ENCODE results near the gene GPR183. TPM values are rescaled to one million over a fixed set of nuclear protein-coding genes. Genes with fewer than 3 reads are reported as not detected.

GPR183 gene
- total RNA-seq, 1 donor from 2014 or later = 4.7 TPM

- H3K4me3 ChIP-seq (ENCODE audit: low read length in 3 of 3) = no peak overlapping the region
- H3K4me1 ChIP-seq (ENCODE audit: control insufficient read depth in 3 of 3, insufficient read depth in 3 of 3, low read length in 3 of 3) = peaks cover 16 to 33% (median 28%) of the 10 kb centered on the region in 3 donors
- H3K9ac ChIP-seq (ENCODE audit: low read depth in 1 of 3, low read length in 3 of 3) = no peak overlapping the region
- no peaks in the 10 kb centered on the region for H3K27me3 ChIP-seq (ENCODE audit: control insufficient read depth in 3 of 3, insufficient read depth in 3 of 3, low read length in 3 of 3)
- H3K36me3 ChIP-seq (ENCODE audit: control insufficient read depth in 3 of 3, insufficient read depth in 3 of 3, low read length in 3 of 3) = no peaks in the 10 kb centered on the region
- no peaks in the 10 kb centered on the region for H3K9me3 ChIP-seq (ENCODE audit: control insufficient read depth in 3 of 3, low read length in 3 of 3)
- no peak overlapping the region for H3K27ac ChIP-seq (ENCODE audit: low read depth, low read length)
Measured at GRCh38 chr13:99266827-99267226, 40.4 kb downstream of the GPR183 start.

- Histone ChIP-seq H3K27ac (ENCODE audit: low read depth, low read length) (no peak overlapping the region), H3K9ac (ENCODE audit: low read depth in 1 of 3, low read length in 3 of 3) (no peak overlapping the region), H3K36me3 (ENCODE audit: control insufficient read depth in 3 of 3, insufficient read depth in 3 of 3, low read length in 3 of 3) (no peaks in the 10 kb centered on the region), H3K4me3 (ENCODE audit: low read length in 3 of 3) (no peak overlapping the region), H3K9me3 (ENCODE audit: control insufficient read depth in 3 of 3, low read length in 3 of 3) (no peaks in the 10 kb centered on the region), H3K27me3 (ENCODE audit: control insufficient read depth in 3 of 3, insufficient read depth in 3 of 3, low read length in 3 of 3) (no peaks in the 10 kb centered on the region), H3K4me1 (ENCODE audit: control insufficient read depth in 3 of 3, insufficient read depth in 3 of 3, low read length in 3 of 3) (peaks cover 17 to 33% (median 28%) of the 10 kb centered on the region in 3 donors)
Measured at GRCh38 chr13:99265821-99266426, 41.3 kb downstream of the GPR183 start.

- Histone ChIP-seq H3K4me3 (ENCODE audit: low read length in 3 of 3) (no peak overlapping the region), H3K27me3 (ENCODE audit: control insufficient read depth in 3 of 3, insufficient read depth in 3 of 3, low read length in 3 of 3) (no peaks in the 10 kb centered on the region), H3K9ac (ENCODE audit: low read depth in 1 of 3, low read length in 3 of 3) (peak overlapping the region in 1 of 3 donors; percentile 10), H3K9me3 (ENCODE audit: control insufficient read depth in 3 of 3, low read length in 3 of 3) (no peaks in the 10 kb centered on the region), H3K27ac (ENCODE audit: low read depth, low read length) (no peak overlapping the region), H3K4me1 (ENCODE audit: control insufficient read depth in 3 of 3, insufficient read depth in 3 of 3, low read length in 3 of 3) (peaks cover 17 to 34% (median 28%) of the 10 kb centered on the region in 3 donors), H3K36me3 (ENCODE audit: control insufficient read depth in 3 of 3, insufficient read depth in 3 of 3, low read length in 3 of 3) (no peaks in the 10 kb centered on the region)
Measured at GRCh38 chr13:99265162-99265800, 41.9 kb downstream of the GPR183 start.

GRCh38 chr13:99264051-99264450, 43.1 kb downstream of the GPR183 start:
- peaks cover 0 to 2% (median 2%) of the 10 kb centered on the region in 3 donors for H3K36me3 ChIP-seq (ENCODE audit: control insufficient read depth in 3 of 3, insufficient read depth in 3 of 3, low read length in 3 of 3)
- peak overlapping the region in 1 of 3 donors; percentile 1 for H3K9ac ChIP-seq (ENCODE audit: low read depth in 1 of 3, low read length in 3 of 3)
- peak overlapping the region; percentile 15 for H3K27ac ChIP-seq (ENCODE audit: low read depth, low read length)
- H3K4me1 ChIP-seq (ENCODE audit: control insufficient read depth in 3 of 3, insufficient read depth in 3 of 3, low read length in 3 of 3) = peaks cover 17 to 39% (median 30%) of the 10 kb centered on the region in 3 donors
- no peaks in the 10 kb centered on the region for H3K27me3 ChIP-seq (ENCODE audit: control insufficient read depth in 3 of 3, insufficient read depth in 3 of 3, low read length in 3 of 3)
- no peak overlapping the region for H3K4me3 ChIP-seq (ENCODE audit: low read length in 3 of 3)
- no peaks in the 10 kb centered on the region for H3K9me3 ChIP-seq (ENCODE audit: control insufficient read depth in 3 of 3, low read length in 3 of 3)

GRCh38 chr13:99263126-99263785, 43.9 kb downstream of the GPR183 start:
- Histone ChIP-seq H3K9ac (ENCODE audit: low read depth in 1 of 3, low read length in 3 of 3) (no peak overlapping the region), H3K4me3 (ENCODE audit: low read length in 3 of 3) (no peak overlapping the region), H3K9me3 (ENCODE audit: control insufficient read depth in 3 of 3, low read length in 3 of 3) (no peaks in the 10 kb centered on the region), H3K27me3 (ENCODE audit: control insufficient read depth in 3 of 3, insufficient read depth in 3 of 3, low read length in 3 of 3) (no peaks in the 10 kb centered on the region), H3K36me3 (ENCODE audit: control insufficient read depth in 3 of 3, insufficient read depth in 3 of 3, low read length in 3 of 3) (peaks cover 0 to 2% (median 2%) of the 10 kb centered on the region in 3 donors), H3K4me1 (ENCODE audit: control insufficient read depth in 3 of 3, insufficient read depth in 3 of 3, low read length in 3 of 3) (peaks cover 19 to 34% (median 27%) of the 10 kb centered on the region in 3 donors), H3K27ac (ENCODE audit: low read depth, low read length) (peak overlapping the region; percentile 15)

GRCh38 chr13:99261059-99261458, 46.1 kb downstream of the GPR183 start:
- H3K4me1 ChIP-seq (ENCODE audit: control insufficient read depth in 3 of 3, insufficient read depth in 3 of 3, low read length in 3 of 3) = peaks cover 26 to 37% (median 31%) of the 10 kb centered on the region in 3 donors
- H3K4me3 ChIP-seq (ENCODE audit: low read length in 3 of 3) = no peak overlapping the region
- H3K27me3 ChIP-seq (ENCODE audit: control insufficient read depth in 3 of 3, insufficient read depth in 3 of 3, low read length in 3 of 3) = no peaks in the 10 kb centered on the region
- H3K27ac ChIP-seq (ENCODE audit: low read depth, low read length) = no peak overlapping the region
- H3K9me3 ChIP-seq (ENCODE audit: control insufficient read depth in 3 of 3, low read length in 3 of 3) = no peaks in the 10 kb centered on the region
- H3K36me3 ChIP-seq (ENCODE audit: control insufficient read depth in 3 of 3, insufficient read depth in 3 of 3, low read length in 3 of 3) = peaks cover 0 to 2% (median 2%) of the 10 kb centered on the region in 3 donors
- no peak overlapping the region for H3K9ac ChIP-seq (ENCODE audit: low read depth in 1 of 3, low read length in 3 of 3)

GRCh38 chr13:99260216-99260615, 47.0 kb downstream of the GPR183 start:
- Histone ChIP-seq H3K36me3 (ENCODE audit: control insufficient read depth in 3 of 3, insufficient read depth in 3 of 3, low read length in 3 of 3) (peaks cover 1 to 2% (median 2%) of the 10 kb centered on the region in 3 donors), H3K4me1 (ENCODE audit: control insufficient read depth in 3 of 3, insufficient read depth in 3 of 3, low read length in 3 of 3) (peaks cover 26 to 41% (median 39%) of the 10 kb centered on the region in 3 donors), H3K27me3 (ENCODE audit: control insufficient read depth in 3 of 3, insufficient read depth in 3 of 3, low read length in 3 of 3) (no peaks in the 10 kb centered on the region)

GRCh38 chr13:99258946-99259345, 48.3 kb downstream of the GPR183 start:
- Histone ChIP-seq H3K9me3 (ENCODE audit: control insufficient read depth in 3 of 3, low read length in 3 of 3) (no peaks in the 10 kb centered on the region), H3K4me1 (ENCODE audit: control insufficient read depth in 3 of 3, insufficient read depth in 3 of 3, low read length in 3 of 3) (peaks cover 19 to 36% (median 35%) of the 10 kb centered on the region in 3 donors), H3K27me3 (ENCODE audit: control insufficient read depth in 3 of 3, insufficient read depth in 3 of 3, low read length in 3 of 3) (no peaks in the 10 kb centered on the region), H3K36me3 (ENCODE audit: control insufficient read depth in 3 of 3, insufficient read depth in 3 of 3, low read length in 3 of 3) (peaks cover 2 to 5% (median 4%) of the 10 kb centered on the region in 3 donors), H3K27ac (ENCODE audit: low read depth, low read length) (no peak overlapping the region), H3K4me3 (ENCODE audit: low read length in 3 of 3) (no peak overlapping the region), H3K9ac (ENCODE audit: low read depth in 1 of 3, low read length in 3 of 3) (no peak overlapping the region)

More at GRCh38 chr13:99260216-99260615, 47.0 kb downstream of the GPR183 start:
- Histone ChIP-seq H3K9ac (ENCODE audit: low read depth in 1 of 3, low read length in 3 of 3) (no peak overlapping the region), H3K4me3 (ENCODE audit: low read length in 3 of 3) (no peak overlapping the region), H3K9me3 (ENCODE audit: control insufficient read depth in 3 of 3, low read length in 3 of 3) (no peaks in the 10 kb centered on the region), H3K27ac (ENCODE audit: low read depth, low read length) (no peak overlapping the region)

- Histone ChIP-seq H3K4me1 (ENCODE audit: control insufficient read depth in 3 of 3, insufficient read depth in 3 of 3, low read length in 3 of 3) (peaks cover 13 to 30% (median 30%) of the 10 kb centered on the region in 3 donors), H3K4me3 (ENCODE audit: low read length in 3 of 3) (no peak within 1 kb of the TSS), H3K27me3 (ENCODE audit: control insufficient read depth in 3 of 3, insufficient read depth in 3 of 3, low read length in 3 of 3) (no peaks in the 10 kb centered on the region), H3K36me3 (ENCODE audit: control insufficient read depth in 3 of 3, insufficient read depth in 3 of 3, low read length in 3 of 3) (peaks cover 2 to 5% (median 4%) of the 10 kb centered on the region in 3 donors), H3K9me3 (ENCODE audit: control insufficient read depth in 3 of 3, low read length in 3 of 3) (no peaks in the 10 kb centered on the region), H3K27ac (ENCODE audit: low read depth, low read length) (no peak within 1 kb of the TSS), H3K9ac (ENCODE audit: low read depth in 1 of 3, low read length in 3 of 3) (no peak within 1 kb of the TSS)
Measured at GRCh38 chr13:99258210-99258860, 48.9 kb downstream of the GPR183 start, which contains the start of gene GPR18. Gene GPR18, minus strand, starts transcription at chr13:99258379. Its CDS starts 2,507 bp downstream, at chr13:99255872.

All from skeletal muscle tissue (tissue), 4 donors.